SK-N-MC (cell line): Measurements from ENCODE around the gene UNC5CL.

Experiments
- EZH2 ChIP-seq: fragments of 200-600 bp; sonication (generic); IDR thresholded peaks from one replicate; pipeline ENCODE4 v1.6.1; 2017; ENCODE audit warnings: antibody characterized with exemption
- POLR2AphosphoS5 ChIP-seq: IDR thresholded peaks from 2 replicates; pipeline ENCODE4 v1.6.1; 2012; ENCODE audit warnings: mild to moderate bottlenecking, low read depth, low read length, borderline replicate concordance

DNA sequence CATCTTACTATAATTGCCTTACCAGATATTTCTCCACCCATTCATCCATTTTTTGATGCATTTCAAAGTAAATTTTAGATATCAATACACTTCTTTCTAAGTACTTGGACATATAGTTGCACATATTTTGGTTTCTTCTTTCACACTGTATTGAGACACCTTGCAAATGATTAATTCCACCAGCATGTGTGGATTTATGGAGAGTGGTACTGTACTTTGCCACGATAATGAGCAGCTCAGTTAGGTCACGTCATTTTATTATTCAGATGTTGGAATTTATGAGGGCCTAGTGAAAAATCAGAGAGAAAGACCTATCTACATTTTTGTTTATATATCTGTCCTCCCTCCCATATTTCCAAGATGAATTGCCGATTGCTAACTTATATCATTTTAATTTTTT, 39.1 kb upstream of the UNC5CL start:
- no peak for TF ChIP-seq POLR2AphosphoS5
- TF ChIP-seq EZH2 = no peak
